Measurements from ENCODE around the gene ENOSF1. TPM values are rescaled to one million over a fixed set of nuclear protein-coding genes. Genes with fewer than 3 reads are reported as not detected.
"Not testable (repeated sequence)": the region's sequence is repeated elsewhere in the genome, so short reads cannot be mapped to it uniquely, and the experiment has no call there.

The ENOSF1 gene
- total RNA-seq, 4 donors from 2014 or later, result 36.2 to 42.4 (median 38.6) TPM

GRCh38 chr18:744832-745597, 32.6 kb upstream of the ENOSF1 start:
- no peak for DNase-seq (ENCODE audit: low spot score in 2 of 2)
- WGBS, 2 donors, result 97% methylated on average over 2 of the region's 2 CpGs
- intact Hi-C loops (cut with DNase I; ENCODE audit: low total_unique reads), result no loop called here
- no peak overlapping the region for H3K4me3 ChIP-seq (ENCODE audit: low read depth, poor library complexity, severe bottlenecking)
- no peak for TF ChIP-seq CTCF (IDR thresholded peaks at IDR 0.05)
- TF ChIP-seq POLR2A (IDR thresholded peaks at IDR 0.05), result no peak

- peak in 1 of 3 donors; percentile 13 for TF ChIP-seq CTCF (IDR thresholded peaks at IDR 0.05)
- TF ChIP-seq POLR2A (IDR thresholded peaks at IDR 0.05), result no peak
- DNase-seq (ENCODE audit: low spot score in 2 of 2), result no peak
- no peak overlapping the region for H3K4me3 ChIP-seq (ENCODE audit: low read depth, poor library complexity, severe bottlenecking)
- intact Hi-C loops (cut with DNase I; ENCODE audit: low total_unique reads), result no loop called here
Measured at GRCh38 chr18:741931-742512, 29.6 kb upstream of the ENOSF1 start.

GRCh38 chr18:732371-732770, 19.9 kb upstream of the ENOSF1 start:
- no peak overlapping the region for H3K4me3 ChIP-seq (ENCODE audit: low read depth, poor library complexity, severe bottlenecking)
- intact Hi-C loops (cut with DNase I; ENCODE audit: low total_unique reads), result no loop called here
- no peak for DNase-seq (ENCODE audit: low spot score in 2 of 2)
- TF ChIP-seq POLR2A (IDR thresholded peaks at IDR 0.05) (no peak), CTCF (IDR thresholded peaks at IDR 0.05) (no peak)
- WGBS, 2 donors, result 93 to 95% methylated on average over 3 of the region's 3 CpGs

GRCh38 chr18:731185-731584, 18.8 kb upstream of the ENOSF1 start:
- no peak for DNase-seq (ENCODE audit: low spot score in 2 of 2)
- no peak for TF ChIP-seq POLR2A (IDR thresholded peaks at IDR 0.05)
- TF ChIP-seq CTCF (IDR thresholded peaks at IDR 0.05), result no peak
- H3K4me3 ChIP-seq (ENCODE audit: low read depth, poor library complexity, severe bottlenecking), result no peak overlapping the region
- intact Hi-C loops (cut with DNase I; ENCODE audit: low total_unique reads), result no loop called here

- TF ChIP-seq CTCF (IDR thresholded peaks at IDR 0.05), result no peak
- no peak for TF ChIP-seq POLR2A (IDR thresholded peaks at IDR 0.05)
- intact Hi-C loops (cut with DNase I; ENCODE audit: low total_unique reads), result no loop called here
- no peak for DNase-seq (ENCODE audit: low spot score in 2 of 2)
- no peak overlapping the region for H3K4me3 ChIP-seq (ENCODE audit: low read depth, poor library complexity, severe bottlenecking)
Measured at GRCh38 chr18:730692-731091, 18.3 kb upstream of the ENOSF1 start.

GRCh38 chr18:730120-730519, 17.7 kb upstream of the ENOSF1 start:
- H3K4me3 ChIP-seq (ENCODE audit: low read depth, poor library complexity, severe bottlenecking); intact Hi-C loops (cut with DNase I; ENCODE audit: low total_unique reads); DNase-seq (ENCODE audit: low spot score in 2 of 2): not testable (repeated sequence)
- WGBS, 2 donors, result 97 to 99% methylated on average over 5 of the region's 5 CpGs
